Naive thymus-derived CD4-positive, alpha-beta T cell (primary cell): ENCODE results near the gene PLCB3. TPM values are rescaled to one million over a fixed set of nuclear protein-coding genes. Genes with fewer than 3 reads are reported as not detected.
"Not testable (repeated sequence)": the region's sequence is repeated elsewhere in the genome, so short reads cannot be mapped to it uniquely, and the experiment has no call there.

ENCODE experiments used
- ATAC-seq: fragments of 150-1000 bp; cut with Tn5 transposase; 2 replicates; pipeline ENCODE4 v1.10.0; 2021; ENCODE audit warnings: mild to moderate bottlenecking, moderate library complexity
- CTCF ChIA-PET: fragments of 350-600 bp; sonication (Branson Sonifier 250); formaldehyde crosslinking; loops from one replicate; lab custom pipeline; 2021; ENCODE audit warnings: antibody characterized with exemption; lab: Charles Lee
- POLR2A ChIA-PET: fragments of 350-600 bp; sonication (Branson Sonifier 250); formaldehyde crosslinking; loops from one replicate; lab custom pipeline; 2021; ENCODE audit warnings: antibody characterized with exemption, inconsistent platforms; lab: Charles Lee
- DNase-seq, 9 donors: peaks; one replicate each; pipeline versions ENCODE4 v3.0.0 to v3.0.0-alpha.2; 2020 to 2022; ENCODE audit warnings: mixed read lengths in 1 of 9
- H3K27ac ChIP-seq: one replicate; pipeline ENCODE4 v1.7.0; 2013; ENCODE audit warnings: mild to moderate bottlenecking, low read depth, low read length, moderate library complexity
- H3K27me3 ChIP-seq, 2 donors: one replicate each; pipeline ENCODE4 v1.7.0; 2013; ENCODE audit warnings: low read length in 2 of 2, mild to moderate bottlenecking in 2 of 2, moderate library complexity in 2 of 2; ENCODE audit not compliant: control insufficient read depth in 2 of 2, insufficient read depth in 2 of 2
- H3K36me3 ChIP-seq, 3 experiments: 1 replicate in 2 of 3; 2 replicates in 1 of 3; pipeline ENCODE4 v1.7.0; 2013; ENCODE audit warnings: low read length in 3 of 3, mild to moderate bottlenecking in 3 of 3, moderate library complexity in 1 of 3; ENCODE audit not compliant: insufficient read depth in 3 of 3, control insufficient read depth in 2 of 3
- H3K4me1 ChIP-seq, 2 donors: one replicate each; pipeline ENCODE4 v1.7.0; 2013; ENCODE audit warnings: low read length in 2 of 2, mild to moderate bottlenecking in 2 of 2, moderate library complexity in 1 of 2; ENCODE audit not compliant: control insufficient read depth in 2 of 2, insufficient read depth in 2 of 2
- H3K4me3 ChIP-seq: 2 replicates; pipeline ENCODE4 v1.7.0; 2013; ENCODE audit warnings: mild to moderate bottlenecking, low read length
- H3K9me3 ChIP-seq, 3 experiments: 1 replicate in 2 of 3; 2 replicates in 1 of 3; pipeline ENCODE4 v1.7.0; 2013; ENCODE audit warnings: low read length in 3 of 3; ENCODE audit not compliant: control insufficient read depth in 2 of 3
- H3K27ac Mint-ChIP-seq, 9 donors: one replicate each; pipeline ENCODE4 v1.8.0; 2020 to 2022; ENCODE audit warnings: mixed read lengths in 9 of 9, mild to moderate bottlenecking in 8 of 9, moderate library complexity in 5 of 9, inconsistent platforms in 2 of 9
- H3K27me3 Mint-ChIP-seq, 5 donors: one replicate each; pipeline ENCODE4 v1.8.0; 2021 to 2022; ENCODE audit warnings: mixed read lengths in 5 of 5, mild to moderate bottlenecking in 1 of 5
- H3K36me3 Mint-ChIP-seq, 5 donors: one replicate each; pipeline ENCODE4 v1.8.0; 2020 to 2022; ENCODE audit warnings: mixed read lengths in 5 of 5, mild to moderate bottlenecking in 3 of 5, inconsistent platforms in 1 of 5
- H3K4me1 Mint-ChIP-seq, 7 donors: one replicate each; pipeline ENCODE4 v1.8.0; 2020 to 2022; ENCODE audit warnings: mixed read lengths in 7 of 7, mild to moderate bottlenecking in 3 of 7, inconsistent platforms in 1 of 7
- H3K4me3 Mint-ChIP-seq, 10 donors: one replicate each; pipeline ENCODE4 v1.8.0; 2020 to 2022; ENCODE audit warnings: mild to moderate bottlenecking in 10 of 10, mixed read lengths in 10 of 10, moderate library complexity in 6 of 10, inconsistent platforms in 2 of 10
- H3K9me3 Mint-ChIP-seq, 11 donors: one replicate each; pipeline ENCODE4 v1.8.0; 2020 to 2022; ENCODE audit warnings: mixed read lengths in 11 of 11, mild to moderate bottlenecking in 4 of 11, inconsistent platforms in 1 of 11, moderate library complexity in 1 of 11
- intact Hi-C, 2 donors: fragments of 100-400 bp; cut with micrococcal nuclease; formaldehyde crosslinking; loops; one replicate each; pipeline ENCODE4 v1.15.1; 2023
- polyA plus RNA-seq, 2 donors: library from polyadenylated mRNA; unstranded; fragments of 300-500 nt; fragmentation: Illumina TruSeq; gene quantifications; one replicate each; pipeline ENCODE4 v1.2.3, GENCODE V29; 2021
- total RNA-seq, 6 experiments: library from RNA in 5 of 6; stranded (reverse) in 5 of 6; gene quantifications; 1 replicate in 5 of 6; 2 replicates in 1 of 6; pipeline ENCODE4 v1.2.3 and lab custom pipeline; 2021 to 2026

PLCB3 gene
- total and polyA plus RNA-seq, 7 experiments from 2014 or later: 0.19 to 12.1 (median 7.1) TPM

DNA sequence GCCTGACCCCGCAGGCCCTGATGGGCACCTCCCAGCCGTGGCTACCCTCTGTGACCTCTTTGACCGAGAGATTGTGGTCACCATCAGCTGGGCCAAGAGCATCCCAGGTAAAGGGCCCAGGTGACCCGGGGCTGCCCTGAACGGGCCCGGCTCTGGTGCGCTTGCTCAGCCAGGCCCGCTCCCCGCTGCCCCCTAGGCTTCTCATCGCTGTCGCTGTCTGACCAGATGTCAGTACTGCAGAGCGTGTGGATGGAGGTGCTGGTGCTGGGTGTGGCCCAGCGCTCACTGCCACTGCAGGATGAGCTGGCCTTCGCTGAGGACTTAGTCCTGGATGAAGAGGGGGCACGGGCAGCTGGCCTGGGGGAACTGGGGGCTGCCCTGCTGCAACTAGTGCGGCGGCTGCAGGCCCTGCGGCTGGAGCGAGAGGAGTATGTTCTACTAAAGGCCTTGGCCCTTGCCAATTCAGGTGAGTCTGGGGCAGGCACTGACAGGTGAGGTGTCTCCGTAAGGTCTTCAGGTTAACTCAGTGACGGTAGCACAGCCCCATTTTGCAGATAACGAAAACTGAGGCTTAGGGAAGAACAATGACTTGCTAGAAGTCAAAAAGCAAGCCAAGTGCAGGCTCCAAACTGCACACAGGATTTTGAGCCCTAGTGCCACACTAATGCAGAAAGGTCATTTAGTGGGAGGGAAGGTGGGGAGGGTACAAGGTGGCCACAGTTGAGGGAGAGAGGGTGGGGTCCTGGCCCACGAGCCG lies 63.7 kb downstream of the PLCB3 start:
- intact Hi-C loops: loop anchor here (5.0 kb wide), 3 partner anchors 633 to 1542 kb away; partner anchors contain the start of genes CFL1 (in 1 of the 2), PCNX3 (in 1 of the 2) and RTN3 (in 1 of the 2)

DNA sequence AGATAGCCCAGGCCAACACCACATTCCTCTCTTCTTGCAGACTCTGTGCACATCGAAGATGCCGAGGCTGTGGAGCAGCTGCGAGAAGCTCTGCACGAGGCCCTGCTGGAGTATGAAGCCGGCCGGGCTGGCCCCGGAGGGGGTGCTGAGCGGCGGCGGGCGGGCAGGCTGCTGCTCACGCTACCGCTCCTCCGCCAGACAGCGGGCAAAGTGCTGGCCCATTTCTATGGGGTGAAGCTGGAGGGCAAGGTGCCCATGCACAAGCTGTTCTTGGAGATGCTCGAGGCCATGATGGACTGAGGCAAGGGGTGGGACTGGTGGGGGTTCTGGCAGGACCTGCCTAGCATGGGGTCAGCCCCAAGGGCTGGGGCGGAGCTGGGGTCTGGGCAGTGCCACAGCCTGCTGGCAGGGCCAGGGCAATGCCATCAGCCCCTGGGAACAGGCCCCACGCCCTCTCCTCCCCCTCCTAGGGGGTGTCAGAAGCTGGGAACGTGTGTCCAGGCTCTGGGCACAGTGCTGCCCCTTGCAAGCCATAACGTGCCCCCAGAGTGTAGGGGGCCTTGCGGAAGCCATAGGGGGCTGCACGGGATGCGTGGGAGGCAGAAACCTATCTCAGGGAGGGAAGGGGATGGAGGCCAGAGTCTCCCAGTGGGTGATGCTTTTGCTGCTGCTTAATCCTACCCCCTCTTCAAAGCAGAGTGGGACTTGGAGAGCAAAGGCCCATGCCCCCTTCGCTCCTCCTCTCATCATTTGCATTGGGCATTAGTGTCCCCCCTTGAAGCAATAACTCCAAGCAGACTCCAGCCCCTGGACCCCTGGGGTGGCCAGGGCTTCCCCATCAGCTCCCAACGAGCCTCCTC lies 64.6 kb downstream of the PLCB3 start:
- intact Hi-C loops: loop anchor here (2.0 to 5.0 kb wide), 5 partner anchors 329 to 1541 kb away; partner anchors contain the start of genes CFL1 (in 1 of the 2), MARK2 (in 1 of the 2), OTUB1 (in 1 of the 2) and PCNX3 (in 1 of the 2)
- Mint-ChIP-seq H3K4me3 (peak overlapping the region; percentile 85 to 99 (median 96)), H3K36me3 (peaks cover 0 to 20% (median 2%) of the 10 kb centered on the region in 5 donors), H3K4me1 (peaks cover 30 to 45% (median 33%) of the 10 kb centered on the region in 7 donors), H3K27ac (peak overlapping the region; percentile 62 to 100 (median 100))
- not testable (repeated sequence) for ATAC-seq, H3K4me3 ChIP-seq, H3K9me3 ChIP-seq, H3K9me3 Mint-ChIP-seq, DNase-seq, H3K27me3 ChIP-seq, H3K4me1 ChIP-seq, H3K27me3 Mint-ChIP-seq
- POLR2A ChIA-PET: interaction anchor here (0.6 to 4.2 kb wide), 10 partner anchors 9 to 1678 kb away, joined by 3 to 45 read pairs (median 13); partner anchors contain the start of genes CATSPERZ, ESRRA, FERMT3 and NUDT22
- peak overlapping the region; percentile 92 for H3K27ac ChIP-seq
- CTCF ChIA-PET: interaction anchor here (1.7 to 2.5 kb wide), 3 partner anchors 15 to 47 kb away, joined by 6 to 18 read pairs (median 13); partner anchors contain the start of gene CATSPERZ
- peaks cover 0 to 34% (median 0%) of the 10 kb centered on the region in 3 experiments for H3K36me3 ChIP-seq

More for the DNA sequence above, 63.7 kb downstream of the PLCB3 start:
- H3K27ac ChIP-seq: no peak overlapping the region
- Mint-ChIP-seq H3K4me3 (peak overlapping the region in 5 of 10 donors; percentile 12 to 61 (median 30)), H3K27me3 (no peaks in the 10 kb centered on the region), H3K9me3 (no peaks in the 10 kb centered on the region), H3K27ac (peak overlapping the region in 5 of 9 donors; percentile 10 to 62 (median 42)), H3K4me1 (peaks cover 26 to 47% (median 34%) of the 10 kb centered on the region in 7 donors), H3K36me3 (peaks cover 0 to 20% (median 0%) of the 10 kb centered on the region in 5 donors)
- no peak overlapping the region for H3K4me3 ChIP-seq
- H3K9me3 ChIP-seq: no peaks in the 10 kb centered on the region
- ATAC-seq (no peak), DNase-seq (no peak)
- peaks cover 7 to 10% of the 10 kb centered on the region in 2 donors for H3K4me1 ChIP-seq
- ChIA-PET CTCF (no interaction called here), POLR2A (interaction anchor here (4.2 kb wide), 1 partner anchor 11 kb away, joined by 34 read pairs; the partner anchor contains the start of gene ESRRA)
- H3K36me3 ChIP-seq: peaks cover 0 to 26% (median 0%) of the 10 kb centered on the region in 3 experiments
- no peaks in the 10 kb centered on the region for H3K27me3 ChIP-seq

DNA sequence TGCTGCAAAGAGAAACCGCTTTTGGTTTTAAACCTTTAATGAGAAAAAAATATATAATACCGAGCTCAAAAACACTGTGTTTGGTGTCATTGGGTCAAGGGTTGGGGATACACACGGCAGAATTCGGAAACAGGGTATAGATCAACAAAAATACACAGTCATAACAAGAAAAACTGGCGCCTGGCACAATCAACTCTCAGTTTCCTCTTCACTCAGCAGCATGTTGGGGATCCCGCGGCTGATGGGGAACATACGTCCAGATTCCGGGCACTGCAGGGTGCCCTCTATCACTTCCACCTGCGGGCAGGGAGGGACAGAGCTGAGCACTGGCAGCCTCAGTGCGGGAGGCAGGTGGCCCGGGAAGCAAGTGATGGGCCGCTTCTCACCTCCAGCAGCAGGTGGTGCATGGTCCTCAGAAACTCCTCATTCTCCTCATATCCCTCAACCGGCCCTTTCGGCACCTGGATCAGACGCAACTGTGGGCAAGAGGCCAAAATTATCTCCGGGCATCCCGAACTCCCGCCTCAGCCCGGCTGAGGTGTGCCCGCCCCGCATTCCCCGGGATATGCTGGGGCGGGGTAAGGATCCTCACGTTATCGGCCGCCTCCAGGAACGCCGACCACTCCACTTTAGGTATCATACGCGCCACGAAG lies 65.5 kb downstream of the PLCB3 start:
- ATAC-seq: no peak
- intact Hi-C loops: loop anchor here (1.0 to 5.0 kb wide), 14 partner anchors 11 to 1541 kb away; partner anchors contain the start of genes ESRRA (in 2 of the 2), CCDC88B (in 1 of the 2), CFL1 (in 1 of the 2) and FKBP2 (in 1 of the 2)
- H3K36me3 Mint-ChIP-seq: peaks cover 0 to 24% (median 6%) of the 10 kb centered on the region in 5 donors

DNA sequence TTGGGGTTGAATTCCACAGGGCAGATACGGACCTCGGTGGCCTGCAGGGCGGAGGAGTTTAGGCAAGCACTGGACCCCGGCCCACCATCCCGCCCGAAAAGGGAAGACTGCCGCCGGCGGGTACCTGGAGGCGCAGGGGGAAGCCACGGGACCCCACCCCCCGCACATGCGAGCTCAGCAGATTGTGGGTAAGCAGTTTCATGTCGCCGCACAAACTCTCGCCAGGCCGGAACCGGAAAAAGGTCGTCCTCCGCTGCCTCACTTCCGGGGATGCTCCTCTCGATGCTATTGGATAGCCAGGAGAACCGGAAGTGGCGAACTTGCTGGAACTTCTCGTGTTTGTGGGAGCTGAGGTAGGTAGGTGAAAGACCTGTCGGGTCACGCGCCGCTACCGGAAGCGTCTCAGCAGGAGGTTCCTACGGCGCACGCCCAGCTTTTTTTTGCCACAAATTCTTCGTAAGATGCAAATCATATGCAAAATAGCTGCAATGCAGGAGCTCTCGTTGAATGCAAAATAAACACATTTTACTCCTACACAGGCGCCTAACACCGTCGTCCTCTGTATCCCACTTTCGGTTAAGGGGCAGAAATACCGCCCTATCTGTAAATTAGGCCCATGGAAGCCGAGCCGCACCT lies 66.1 kb downstream of the PLCB3 start, which contains the start of gene TRMT112:
Gene TRMT112 (minus strand): TSS at position 235 of the 636 bp plus-strand sequence. CDS start 33 bp downstream, at position 202.
- no peaks in the 10 kb centered on the region for H3K27me3 ChIP-seq
- H3K4me3 ChIP-seq: peak within 1 kb of the TSS; percentile 60
- H3K9me3 ChIP-seq: no peaks in the 10 kb centered on the region
- Mint-ChIP-seq H3K4me3 (peak within 1 kb of the TSS; percentile 85 to 99 (median 96)), H3K27ac (peak within 1 kb of the TSS; percentile 97 to 100 (median 100)), H3K27me3 (no peaks in the 10 kb centered on the region), H3K36me3 (peaks cover 0 to 24% (median 6%) of the 10 kb centered on the region in 5 donors), H3K9me3 (no peaks in the 10 kb centered on the region), H3K4me1 (peaks cover 27 to 47% (median 35%) of the 10 kb centered on the region in 7 donors)
- ATAC-seq (peak; percentile 85), DNase-seq (peak; percentile 73 to 100 (median 98))
- intact Hi-C loops: loop anchor here (1.0 to 5.0 kb wide), 14 partner anchors 12 to 1540 kb away; partner anchors contain the start of genes ESRRA (in 2 of the 2), CCDC88B (in 1 of the 2), CFL1 (in 1 of the 2) and FKBP2 (in 1 of the 2)
- ChIA-PET POLR2A (interaction anchor here (0.5 to 4.2 kb wide), 36 partner anchors 9 to 1652 kb away, joined by 3 to 45 read pairs (median 5); partner anchors contain the start of genes BAD, C11orf98, CATSPERZ and CCDC88B), CTCF (interaction anchor here (0.6 to 2.5 kb wide), 26 partner anchors 11 to 1192 kb away, joined by 3 to 18 read pairs (median 4); partner anchors contain the start of genes BAD, CATSPERZ, CCDC88B and ESRRA)
- H3K27ac ChIP-seq: peak within 1 kb of the TSS; percentile 92
- peaks cover 0 to 48% (median 0%) of the 10 kb centered on the region in 3 experiments for H3K36me3 ChIP-seq
- H3K4me1 ChIP-seq: peaks cover 7 to 10% of the 10 kb centered on the region in 2 donors

More for the DNA sequence above, 65.5 kb downstream of the PLCB3 start:
- Mint-ChIP-seq H3K9me3 (no peaks in the 10 kb centered on the region), H3K27me3 (no peaks in the 10 kb centered on the region), H3K4me1 (peaks cover 27 to 48% (median 35%) of the 10 kb centered on the region in 7 donors), H3K4me3 (peak overlapping the region; percentile 85 to 99 (median 96)), H3K27ac (peak overlapping the region; percentile 97 to 100 (median 100))
- peak in 3 of 9 donors; percentile 43 to 55 (median 52) for DNase-seq
- no peaks in the 10 kb centered on the region for H3K27me3 ChIP-seq
- H3K4me1 ChIP-seq: peaks cover 7 to 10% of the 10 kb centered on the region in 2 donors
- H3K4me3 ChIP-seq: peak overlapping the region; percentile 60
- H3K36me3 ChIP-seq: peaks cover 0 to 42% (median 0%) of the 10 kb centered on the region in 3 experiments
- POLR2A ChIA-PET: interaction anchor here (0.6 to 4.2 kb wide), 25 partner anchors 10 to 1679 kb away, joined by 3 to 45 read pairs (median 10); partner anchors contain the start of genes BAD, C11orf98, CATSPERZ and CCDC88B
- H3K27ac ChIP-seq: peak overlapping the region; percentile 92
- CTCF ChIA-PET: interaction anchor here (0.6 to 2.5 kb wide), 20 partner anchors 10 to 427 kb away, joined by 3 to 18 read pairs (median 4); partner anchors contain the start of genes CATSPERZ, CCDC88B, ESRRA and FERMT3
- no peaks in the 10 kb centered on the region for H3K9me3 ChIP-seq
